ENCODE results near the gene FAM114A1. TPM values are rescaled to one million over a fixed set of nuclear protein-coding genes. Genes with fewer than 3 reads are reported as not detected.

FAM114A1 gene
- total RNA-seq, 6 experiments from 2014 or later, result 161 to 210 (median 187) TPM

DNA sequence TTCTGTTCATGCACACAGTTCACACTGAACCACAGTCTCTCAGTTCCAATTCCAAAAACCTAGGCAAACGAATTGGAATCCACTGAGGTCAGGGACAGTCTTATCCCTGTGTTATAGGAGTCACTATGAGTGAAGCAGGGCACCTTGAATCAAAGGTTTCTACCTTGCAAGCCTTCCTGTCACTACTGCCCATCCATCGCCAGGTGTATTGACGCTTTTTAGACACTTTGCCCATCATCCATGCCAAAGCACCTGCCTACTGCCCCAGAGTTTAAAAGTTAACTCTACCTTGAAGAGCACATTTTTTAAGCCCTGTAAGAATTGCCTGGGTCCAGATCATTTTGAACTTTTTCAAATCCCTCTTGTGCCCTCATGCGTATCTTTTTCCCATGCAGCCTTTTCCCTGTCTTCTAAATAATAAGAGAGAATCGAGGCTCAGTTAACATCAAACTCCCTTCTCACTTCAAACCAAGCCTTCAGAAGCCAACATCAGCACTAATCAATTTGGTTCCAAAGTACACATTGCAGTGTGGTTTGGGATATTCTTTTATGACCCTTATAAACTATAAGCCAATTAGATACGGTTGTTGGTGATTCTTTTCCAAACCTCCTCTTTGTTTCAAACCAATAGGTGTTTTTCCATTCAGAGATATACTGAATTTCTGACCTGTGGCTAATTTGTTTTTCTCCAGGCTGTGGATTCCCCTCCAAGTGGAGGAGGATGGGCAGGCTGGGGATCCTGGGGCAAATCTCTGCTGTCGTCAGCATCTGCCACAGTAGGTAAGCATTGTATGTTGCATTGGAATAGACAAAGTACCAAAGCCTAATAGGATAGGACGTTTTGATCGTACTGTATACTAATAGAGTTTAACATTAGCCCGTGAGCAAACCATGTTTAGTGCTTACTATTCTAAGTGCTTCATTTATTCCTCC, 23.7 kb downstream of the FAM114A1 start:
- DNase-seq, result no peak
- TF ChIP-seq, protein P1, sequence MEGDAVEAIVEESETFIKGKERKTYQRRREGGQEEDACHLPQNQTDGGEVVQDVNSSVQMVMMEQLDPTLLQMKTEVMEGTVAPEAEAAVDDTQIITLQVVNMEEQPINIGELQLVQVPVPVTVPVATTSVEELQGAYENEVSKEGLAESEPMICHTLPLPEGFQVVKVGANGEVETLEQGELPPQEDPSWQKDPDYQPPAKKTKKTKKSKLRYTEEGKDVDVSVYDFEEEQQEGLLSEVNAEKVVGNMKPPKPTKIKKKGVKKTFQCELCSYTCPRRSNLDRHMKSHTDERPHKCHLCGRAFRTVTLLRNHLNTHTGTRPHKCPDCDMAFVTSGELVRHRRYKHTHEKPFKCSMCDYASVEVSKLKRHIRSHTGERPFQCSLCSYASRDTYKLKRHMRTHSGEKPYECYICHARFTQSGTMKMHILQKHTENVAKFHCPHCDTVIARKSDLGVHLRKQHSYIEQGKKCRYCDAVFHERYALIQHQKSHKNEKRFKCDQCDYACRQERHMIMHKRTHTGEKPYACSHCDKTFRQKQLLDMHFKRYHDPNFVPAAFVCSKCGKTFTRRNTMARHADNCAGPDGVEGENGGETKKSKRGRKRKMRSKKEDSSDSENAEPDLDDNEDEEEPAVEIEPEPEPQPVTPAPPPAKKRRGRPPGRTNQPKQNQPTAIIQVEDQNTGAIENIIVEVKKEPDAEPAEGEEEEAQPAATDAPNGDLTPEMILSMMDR (IDR thresholded peaks at IDR 0.05), result no peak
- H3K4me1 Mint-ChIP-seq (ENCODE audit: low read depth), result peaks cover 59% of the 10 kb centered on the region
- peaks cover 72% of the 10 kb centered on the region for H3K36me3 Mint-ChIP-seq (ENCODE audit: low read depth)
- H3K4me3 Mint-ChIP-seq, result peak overlapping the region; percentile 77
- H3K27me3 Mint-ChIP-seq (ENCODE audit: insufficient read depth), result no peaks in the 10 kb centered on the region
- peaks cover 7% of the 10 kb centered on the region for H3K9me3 Mint-ChIP-seq
- H3K27ac Mint-ChIP-seq, result peak overlapping the region; percentile 86

DNA sequence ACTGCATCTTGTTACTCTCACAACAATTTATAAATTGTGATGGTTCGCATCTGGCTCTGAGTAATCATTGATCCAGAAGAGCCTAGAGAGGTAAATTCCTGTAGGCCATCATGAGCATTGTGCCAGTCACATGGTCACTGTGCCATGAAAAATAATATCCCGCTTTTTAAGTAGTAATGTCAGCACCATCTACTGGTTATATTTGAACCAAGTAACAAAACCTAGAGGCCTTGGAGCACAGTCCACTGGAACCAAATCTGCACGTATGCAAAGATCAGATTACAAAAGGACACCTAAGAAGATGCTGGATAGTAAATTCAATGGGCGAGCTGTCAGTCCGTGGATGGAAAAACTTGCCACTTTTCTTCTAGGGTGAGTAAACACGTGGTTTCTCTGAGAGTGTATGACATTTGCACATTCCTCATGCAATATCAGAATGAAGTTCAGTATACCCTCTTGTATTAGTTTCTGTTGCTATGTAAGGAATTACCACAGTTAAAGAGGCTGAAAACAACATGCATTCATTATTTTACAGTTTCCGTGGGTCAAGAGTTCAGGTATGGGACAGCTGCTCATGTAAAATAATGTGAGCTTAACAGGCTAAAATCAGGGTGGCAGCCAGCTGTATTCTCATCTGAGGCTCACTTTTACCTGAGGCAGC, 26.8 kb downstream of the FAM114A1 start:
- Mint-ChIP-seq H3K27me3 (ENCODE audit: insufficient read depth) (no peaks in the 10 kb centered on the region), H3K4me3 (no peak overlapping the region), H3K27ac (no peak overlapping the region; the same call in 1 of the 2 replicates), H3K4me1 (ENCODE audit: low read depth) (peaks cover 58% of the 10 kb centered on the region), H3K9me3 (peaks cover 7% of the 10 kb centered on the region), H3K36me3 (ENCODE audit: low read depth) (peaks cover 70% of the 10 kb centered on the region)
- TF ChIP-seq, protein P1 (IDR thresholded peaks at IDR 0.05), result no peak
- no peak for DNase-seq

DNA sequence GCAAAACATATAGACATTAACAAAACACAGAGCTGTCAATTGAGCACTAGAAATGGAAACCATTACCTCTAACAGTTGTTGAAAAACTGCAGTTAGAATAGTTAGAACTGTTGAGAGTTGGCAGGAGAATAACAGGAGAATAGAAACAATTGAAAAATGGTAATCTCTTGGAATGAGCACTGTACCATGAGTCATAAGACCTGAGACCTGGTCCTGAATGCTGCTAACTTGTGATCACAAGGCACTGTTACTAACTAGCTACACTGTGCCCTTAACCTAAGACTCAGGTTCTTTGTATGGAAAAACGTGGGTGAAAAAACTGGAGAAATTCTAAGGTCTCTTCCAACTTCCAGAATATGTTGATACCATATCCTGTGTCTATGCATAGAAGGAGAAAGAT, 29.3 kb downstream of the FAM114A1 start:
- H3K4me3 Mint-ChIP-seq, result no peak overlapping the region
- peak overlapping the region; percentile 20; the same call in 1 of the 2 replicates for H3K27ac Mint-ChIP-seq
- DNase-seq, result no peak
- H3K27me3 Mint-ChIP-seq (ENCODE audit: insufficient read depth), result no peaks in the 10 kb centered on the region; the same call in 1 of the 2 replicates
- peaks cover 46% of the 10 kb centered on the region for H3K36me3 Mint-ChIP-seq (ENCODE audit: low read depth)
- TF ChIP-seq, protein P1 (IDR thresholded peaks at IDR 0.05), result no peak
- peaks cover 36% of the 10 kb centered on the region for H3K4me1 Mint-ChIP-seq (ENCODE audit: low read depth)
- H3K9me3 Mint-ChIP-seq, result no peaks in the 10 kb centered on the region

- DNase-seq, result no peak
- no peaks in the 10 kb centered on the region for H3K9me3 Mint-ChIP-seq
- TF ChIP-seq, protein P1 (IDR thresholded peaks at IDR 0.05), result no peak
- H3K36me3 Mint-ChIP-seq (ENCODE audit: low read depth), result peaks cover 40% of the 10 kb centered on the region
- no peak overlapping the region for H3K27ac Mint-ChIP-seq
- no peaks in the 10 kb centered on the region; the same call in 1 of the 2 replicates for H3K27me3 Mint-ChIP-seq (ENCODE audit: insufficient read depth)
- H3K4me3 Mint-ChIP-seq, result no peak overlapping the region
- peaks cover 35% of the 10 kb centered on the region for H3K4me1 Mint-ChIP-seq (ENCODE audit: low read depth)
Observed at GRCh38 chr4:38898245-38898644, 30.6 kb downstream of the FAM114A1 start.

- H3K27ac Mint-ChIP-seq, result no peak overlapping the region
- DNase-seq, result no peak
- no peaks in the 10 kb centered on the region for H3K9me3 Mint-ChIP-seq
- no peak overlapping the region for H3K4me3 Mint-ChIP-seq
- peaks cover 13% of the 10 kb centered on the region for H3K4me1 Mint-ChIP-seq (ENCODE audit: low read depth)
- H3K27me3 Mint-ChIP-seq (ENCODE audit: insufficient read depth), result no peaks in the 10 kb centered on the region; the same call in 1 of the 2 replicates
- TF ChIP-seq, protein P1 (IDR thresholded peaks at IDR 0.05), result no peak
- peaks cover 28% of the 10 kb centered on the region for H3K36me3 Mint-ChIP-seq (ENCODE audit: low read depth)
Observed at GRCh38 chr4:38902221-38902620, 34.6 kb downstream of the FAM114A1 start.
